ENCODE results near the gene CRACR2A.

CRACR2A gene

GRCh38 chr12:3627336-3627735, 125.6 kb downstream of the CRACR2A start:
- TF ChIP-seq TEAD4 (IDR thresholded peaks at IDR 0.05) (no peak), USF1 (IDR thresholded peaks at IDR 0.05) (no peak), YY1 (IDR thresholded peaks at IDR 0.05; ENCODE audit: low read depth) (no peak), FOXM1 (IDR thresholded peaks at IDR 0.05; ENCODE audit: borderline replicate concordance, low read depth) (no peak), CEBPB (IDR thresholded peaks at IDR 0.05) (no peak), ZBTB7A (IDR thresholded peaks at IDR 0.05; ENCODE audit: low read depth) (no peak), NFIC (IDR thresholded peaks at IDR 0.05) (no peak), CREB1 (IDR thresholded peaks at IDR 0.05; ENCODE audit: low read depth) (no peak), EGR1 (IDR thresholded peaks at IDR 0.05) (no peak), EP300 (IDR thresholded peaks at IDR 0.05; ENCODE audit: borderline replicate concordance) (no peak), RAD21 (IDR thresholded peaks at IDR 0.05; ENCODE audit: low read depth) (no peak), REST (IDR thresholded peaks at IDR 0.05; ENCODE audit: low read depth) (no peak), TCF12 (IDR thresholded peaks at IDR 0.05; ENCODE audit: low read depth) (no peak), MAX (IDR thresholded peaks at IDR 0.05) (no peak), TAF1 (IDR thresholded peaks at IDR 0.05; ENCODE audit: low read depth) (no peak)

GRCh38 chr12:3624273-3624672, 128.6 kb downstream of the CRACR2A start:
- no peak for TF ChIP-seq REST (IDR thresholded peaks at IDR 0.05; ENCODE audit: low read depth)
- no peak for TF ChIP-seq YY1 (IDR thresholded peaks at IDR 0.05; ENCODE audit: low read depth)
- TF ChIP-seq FOXM1 (IDR thresholded peaks at IDR 0.05; ENCODE audit: borderline replicate concordance, low read depth), result no peak
- no peak for TF ChIP-seq CREB1 (IDR thresholded peaks at IDR 0.05; ENCODE audit: low read depth)
- no peak for TF ChIP-seq TCF12 (IDR thresholded peaks at IDR 0.05; ENCODE audit: low read depth)
- no peak for TF ChIP-seq NFIC (IDR thresholded peaks at IDR 0.05)
- TF ChIP-seq EP300 (IDR thresholded peaks at IDR 0.05; ENCODE audit: borderline replicate concordance), result no peak
- no peak for TF ChIP-seq MAX (IDR thresholded peaks at IDR 0.05)
- TF ChIP-seq RAD21 (IDR thresholded peaks at IDR 0.05; ENCODE audit: low read depth), result no peak
- no peak for TF ChIP-seq TEAD4 (IDR thresholded peaks at IDR 0.05)

- TF ChIP-seq RAD21 (IDR thresholded peaks at IDR 0.05; ENCODE audit: low read depth), result no peak
- TF ChIP-seq TAF1 (IDR thresholded peaks at IDR 0.05; ENCODE audit: low read depth), result no peak
- no peak for TF ChIP-seq CREB1 (IDR thresholded peaks at IDR 0.05; ENCODE audit: low read depth)
- TF ChIP-seq ZBTB7A (IDR thresholded peaks at IDR 0.05; ENCODE audit: low read depth), result no peak
- no peak for TF ChIP-seq CEBPB (IDR thresholded peaks at IDR 0.05)
- no peak for TF ChIP-seq REST (IDR thresholded peaks at IDR 0.05; ENCODE audit: low read depth)
- no peak for TF ChIP-seq YY1 (IDR thresholded peaks at IDR 0.05; ENCODE audit: low read depth)
- no peak for TF ChIP-seq FOXM1 (IDR thresholded peaks at IDR 0.05; ENCODE audit: borderline replicate concordance, low read depth)
- no peak for TF ChIP-seq USF1 (IDR thresholded peaks at IDR 0.05)
- no peak for TF ChIP-seq TCF12 (IDR thresholded peaks at IDR 0.05; ENCODE audit: low read depth)
Observed at GRCh38 chr12:3622822-3623690, 129.9 kb downstream of the CRACR2A start.

Data from Ishikawa (cell line).